SW 1271 (cell line): ENCODE data around the gene TCEAL1.
"Not testable (repeated sequence)": the region's sequence is repeated elsewhere in the genome, so short reads cannot be mapped to it uniquely, and the experiment has no call there.

Experiments
- DNase-seq, 2 experiments: peaks; one replicate each; lab custom pipeline; 2025; lab: John Stamatoyannopoulos, UW

The TCEAL1 gene

GRCh38 chrX:103628386-103629317 lies at the start of gene TCEAL1:
Gene TCEAL1, plus strand, starts transcription at chrX:103628975. Its CDS starts 942 bp downstream, at chrX:103629917.
- DNase-seq, result peak in 1 of 2 experiments; percentile 49

GRCh38 chrX:103584596-103584995 lies 44.2 kb upstream of the TCEAL1 start:
- no peak for DNase-seq

- DNase-seq, result peak in 1 of 2 experiments; percentile 23
These were observed 43.1 kb upstream of the TCEAL1 start, which contains the start of gene TCEAL4 for GRCh38 chrX:103585411-103586313. Gene TCEAL4, plus strand, starts transcription at chrX:103585515. Its CDS starts 1,161 bp downstream, at chrX:103586676.

- DNase-seq, result no peak
These were observed 42.5 kb upstream of the TCEAL1 start for GRCh38 chrX:103586314-103586646.

GRCh38 chrX:103586659-103587058 lies 42.1 kb upstream of the TCEAL1 start:
- DNase-seq, result no peak

GRCh38 chrX:103592295-103592694 lies 36.5 kb upstream of the TCEAL1 start:
- DNase-seq, result not testable (repeated sequence)

- not testable (repeated sequence) for DNase-seq
These were observed 33.6 kb upstream of the TCEAL1 start for GRCh38 chrX:103595202-103595601.

GRCh38 chrX:103607364-103608305 lies 21.1 kb upstream of the TCEAL1 start, which contains the start of gene TCEAL3:
Gene TCEAL3, plus strand, starts transcription at chrX:103607963. Its CDS starts 1,102 bp downstream, at chrX:103609065.
- peak in 1 of 2 experiments; percentile 0 for DNase-seq

- DNase-seq, result no peak
These were observed 20.3 kb upstream of the TCEAL1 start for GRCh38 chrX:103608306-103608963.

- no peak for DNase-seq
These were observed 18.5 kb upstream of the TCEAL1 start for GRCh38 chrX:103610282-103610681.

- no peak for DNase-seq
These were observed 15.3 kb upstream of the TCEAL1 start for GRCh38 chrX:103613362-103613890.

- DNase-seq, result peak in 1 of 2 experiments; percentile 12
These were observed 13.8 kb upstream of the TCEAL1 start for GRCh38 chrX:103614999-103615398.

GRCh38 chrX:103615781-103616371 lies 12.9 kb upstream of the TCEAL1 start:
- no peak for DNase-seq

- DNase-seq, result no peak
These were observed 12.0 kb upstream of the TCEAL1 start for GRCh38 chrX:103616676-103617186.

GRCh38 chrX:103624111-103624510 lies 4.7 kb upstream of the TCEAL1 start:
- no peak for DNase-seq

GRCh38 chrX:103626855-103627254 lies 1.9 kb upstream of the TCEAL1 start:
- no peak for DNase-seq

GRCh38 chrX:103629318-103630170 lies 769 bp downstream of the TCEAL1 start:
- DNase-seq, result peak; percentile 4 to 42

GRCh38 chrX:103630171-103630511 lies 1.4 kb downstream of the TCEAL1 start:
- no peak for DNase-seq

GRCh38 chrX:103631145-103631544 lies 2.4 kb downstream of the TCEAL1 start:
- DNase-seq, result no peak
